Measurements from ENCODE around the gene TMEM178B. TPM values are rescaled to one million over a fixed set of nuclear protein-coding genes. Genes with fewer than 3 reads are reported as not detected.

Gene TMEM178B
- total RNA-seq, 4 donors from 2014 or later, result 0.42 to 2.5 (median 0.92) TPM

GRCh38 chr7:141387521-141388217 lies 313.8 kb downstream of the TMEM178B start:
- no peaks in the 10 kb centered on the region for H3K9me3 ChIP-seq
- WGBS, result 79% methylated on average over 14 of the region's 14 CpGs
- peaks cover 0 to 7% (median 0%) of the 10 kb centered on the region in 4 donors for H3K27me3 ChIP-seq
- no peak for DNase-seq (ENCODE audit: extremely low spot score)
- H3K36me3 ChIP-seq, result no peaks in the 10 kb centered on the region
- intact Hi-C loops (cut with DNase I), result no loop called here
- TF ChIP-seq CTCF (IDR thresholded peaks at IDR 0.05) (no peak), EP300 (IDR thresholded peaks at IDR 0.05) (no peak), POLR2A (IDR thresholded peaks at IDR 0.05; ENCODE audit: low read depth) (no peak), POLR2AphosphoS5 (IDR thresholded peaks at IDR 0.05) (no peak)
- no peaks in the 10 kb centered on the region for H3K4me1 ChIP-seq
- no peak overlapping the region for H3K27ac ChIP-seq (replicated peaks in 1 of 4)
- no peak overlapping the region for H3K4me3 ChIP-seq

- 56% methylated on average over 6 of the region's 6 CpGs for whole genome bisulfite sequencing
- H3K36me3 ChIP-seq, result no peaks in the 10 kb centered on the region
- H3K27ac ChIP-seq (replicated peaks in 1 of 4), result no peak overlapping the region
- DNase-seq (ENCODE audit: extremely low spot score), result no peak
- intact Hi-C loops (cut with DNase I), result no loop called here
- no peaks in the 10 kb centered on the region for H3K4me1 ChIP-seq
- no peaks in the 10 kb centered on the region for H3K9me3 ChIP-seq
- H3K27me3 ChIP-seq, result peaks cover 0 to 7% (median 0%) of the 10 kb centered on the region in 4 donors
- H3K4me3 ChIP-seq, result no peak overlapping the region
- TF ChIP-seq POLR2A (IDR thresholded peaks at IDR 0.05; ENCODE audit: low read depth) (no peak), EP300 (IDR thresholded peaks at IDR 0.05) (no peak), CTCF (IDR thresholded peaks at IDR 0.05) (no peak), POLR2AphosphoS5 (IDR thresholded peaks at IDR 0.05) (no peak)
Measured at GRCh38 chr7:141389140-141389796, 315.4 kb downstream of the TMEM178B start.

GRCh38 chr7:141390339-141390738 lies 316.5 kb downstream of the TMEM178B start:
- Histone ChIP-seq H3K9me3 (no peaks in the 10 kb centered on the region), H3K4me3 (no peak overlapping the region), H3K27me3 (peaks cover 0 to 7% (median 0%) of the 10 kb centered on the region in 4 donors), H3K27ac (replicated peaks in 1 of 4) (no peak overlapping the region), H3K4me1 (no peaks in the 10 kb centered on the region), H3K36me3 (no peaks in the 10 kb centered on the region)
- no peak for DNase-seq (ENCODE audit: extremely low spot score)
- no peak for TF ChIP-seq POLR2A (IDR thresholded peaks at IDR 0.05; ENCODE audit: low read depth)
- no peak for TF ChIP-seq EP300 (IDR thresholded peaks at IDR 0.05)
- TF ChIP-seq CTCF (IDR thresholded peaks at IDR 0.05), result no peak
- TF ChIP-seq POLR2AphosphoS5 (IDR thresholded peaks at IDR 0.05), result no peak
- intact Hi-C loops (cut with DNase I), result no loop called here
- WGBS, result 85% methylated on average over 6 of the region's 6 CpGs

GRCh38 chr7:141393056-141393455 lies 319.2 kb downstream of the TMEM178B start:
- Histone ChIP-seq H3K4me3 (no peak overlapping the region), H3K27me3 (peaks cover 0 to 2% (median 0%) of the 10 kb centered on the region in 4 donors), H3K9me3 (no peaks in the 10 kb centered on the region), H3K4me1 (peaks cover 0 to 2% (median 0%) of the 10 kb centered on the region in 4 donors), H3K36me3 (no peaks in the 10 kb centered on the region), H3K27ac (replicated peaks in 1 of 4) (no peak overlapping the region)
- TF ChIP-seq CTCF (IDR thresholded peaks at IDR 0.05), result no peak
- TF ChIP-seq POLR2AphosphoS5 (IDR thresholded peaks at IDR 0.05), result no peak
- no peak for TF ChIP-seq EP300 (IDR thresholded peaks at IDR 0.05)
- TF ChIP-seq POLR2A (IDR thresholded peaks at IDR 0.05; ENCODE audit: low read depth), result no peak
- whole genome bisulfite sequencing, result 73% methylated on average over 4 of the region's 4 CpGs
- intact Hi-C loops (cut with DNase I), result no loop called here
- DNase-seq (ENCODE audit: extremely low spot score), result no peak

Measured in esophagus muscularis mucosa (tissue), 4 donors.